RWPE2 (cell line): ENCODE data around the gene RENBP.

Experiments
- ATAC-seq: fragments of 200-7000 bp; cut with Tn5 transposase; 3 replicates; pipeline ENCODE4 v1.9.1; 2021; ENCODE audit warnings: low read depth
- DNase-seq: peaks from one replicate; pipeline ENCODE4 v3.0.0-alpha.2; 2020; ENCODE audit warnings: low spot score
- H3K27ac ChIP-seq: fragments of 450-650 bp; 2 replicates; pipeline ENCODE4 v1.5.1; 2017; ENCODE audit warnings: mild to moderate bottlenecking; ENCODE audit not compliant: poor library complexity, severe bottlenecking
- H3K27me3 ChIP-seq: fragments of 250-450 bp; sonication (Bioruptor Pico); 2 replicates; pipeline ENCODE4 v1.5.1; 2021; ENCODE audit warnings: mild to moderate bottlenecking, moderate library complexity; ENCODE audit not compliant: insufficient read depth, poor library complexity, severe bottlenecking
- H3K36me3 ChIP-seq: fragments of 250-450 bp; sonication (Bioruptor Pico); 2 replicates; pipeline ENCODE4 v1.5.1; 2020; ENCODE audit warnings: low read depth, mild to moderate bottlenecking, moderate library complexity
- H3K4me1 ChIP-seq: fragments of 250-450 bp; sonication (Bioruptor Pico); 2 replicates; pipeline ENCODE4 v1.5.1; 2021; ENCODE audit warnings: mild to moderate bottlenecking, moderate library complexity; ENCODE audit not compliant: insufficient read depth, poor library complexity, severe bottlenecking
- H3K4me3 ChIP-seq: fragments of 250-450 bp; sonication (Bioruptor Pico); 2 replicates; pipeline ENCODE4 v1.5.1; 2021; ENCODE audit warnings: mild to moderate bottlenecking, moderate library complexity; ENCODE audit not compliant: severe bottlenecking
- H3K9me3 ChIP-seq: fragments of 250-450 bp; sonication (Bioruptor Pico); 2 replicates; pipeline ENCODE4 v1.5.1; 2021; ENCODE audit warnings: mild to moderate bottlenecking, moderate library complexity; ENCODE audit not compliant: severe bottlenecking
- TF ChIP-seq, protein P1 (sequence below): fragments of 450-650 bp; IDR thresholded peaks from one replicate; pipeline ENCODE4 v1.5.1; 2017; ENCODE audit warnings: mild to moderate bottlenecking, moderate library complexity; ENCODE audit not compliant: poor library complexity, severe bottlenecking

Gene RENBP

DNA sequence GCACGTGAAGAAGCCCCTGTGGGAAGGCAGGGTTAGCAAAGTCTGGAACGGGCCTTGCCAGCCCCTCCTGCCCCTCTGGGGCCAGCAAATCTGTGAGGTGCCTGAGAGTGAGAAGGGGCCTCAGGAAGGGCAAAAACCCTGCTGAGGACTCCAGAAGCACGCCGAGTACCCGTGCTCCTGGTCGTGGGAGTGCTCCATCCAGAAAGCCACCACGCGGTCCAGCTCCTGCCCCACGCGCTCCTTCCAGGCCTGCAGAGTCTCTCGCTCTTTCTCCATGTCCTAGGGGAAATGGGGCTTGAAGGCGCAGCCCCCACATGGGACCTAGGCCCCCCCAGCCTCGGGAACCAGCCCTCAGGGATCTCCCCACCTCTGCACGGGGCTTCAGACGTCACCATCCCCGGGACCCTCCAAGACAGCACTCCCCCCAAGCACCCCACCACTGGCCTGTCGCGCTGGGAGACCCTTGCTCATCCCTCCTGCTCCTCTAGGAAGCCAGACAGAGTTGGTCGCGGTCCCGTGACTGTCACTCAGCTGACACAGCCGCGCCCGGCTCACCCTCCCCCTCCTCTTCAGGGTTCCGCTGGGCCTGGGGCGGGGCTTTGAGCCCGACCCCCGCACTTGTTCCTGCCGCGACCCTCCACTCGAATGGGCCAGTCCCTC, at the start of gene RENBP:
Gene RENBP (minus strand): TSS at position 504 of the 660 bp plus-strand sequence. CDS start 33 bp downstream, at position 471.
- TF ChIP-seq, protein P1, sequence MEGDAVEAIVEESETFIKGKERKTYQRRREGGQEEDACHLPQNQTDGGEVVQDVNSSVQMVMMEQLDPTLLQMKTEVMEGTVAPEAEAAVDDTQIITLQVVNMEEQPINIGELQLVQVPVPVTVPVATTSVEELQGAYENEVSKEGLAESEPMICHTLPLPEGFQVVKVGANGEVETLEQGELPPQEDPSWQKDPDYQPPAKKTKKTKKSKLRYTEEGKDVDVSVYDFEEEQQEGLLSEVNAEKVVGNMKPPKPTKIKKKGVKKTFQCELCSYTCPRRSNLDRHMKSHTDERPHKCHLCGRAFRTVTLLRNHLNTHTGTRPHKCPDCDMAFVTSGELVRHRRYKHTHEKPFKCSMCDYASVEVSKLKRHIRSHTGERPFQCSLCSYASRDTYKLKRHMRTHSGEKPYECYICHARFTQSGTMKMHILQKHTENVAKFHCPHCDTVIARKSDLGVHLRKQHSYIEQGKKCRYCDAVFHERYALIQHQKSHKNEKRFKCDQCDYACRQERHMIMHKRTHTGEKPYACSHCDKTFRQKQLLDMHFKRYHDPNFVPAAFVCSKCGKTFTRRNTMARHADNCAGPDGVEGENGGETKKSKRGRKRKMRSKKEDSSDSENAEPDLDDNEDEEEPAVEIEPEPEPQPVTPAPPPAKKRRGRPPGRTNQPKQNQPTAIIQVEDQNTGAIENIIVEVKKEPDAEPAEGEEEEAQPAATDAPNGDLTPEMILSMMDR, result no peak
- no peaks in the 10 kb centered on the region for H3K27me3 ChIP-seq
- H3K4me1 ChIP-seq, result no peaks in the 10 kb centered on the region
- no peak for DNase-seq
- H3K9me3 ChIP-seq, result no peaks in the 10 kb centered on the region
- ATAC-seq, result no peak
- H3K27ac ChIP-seq, result no peak within 1 kb of the TSS
- no peak within 1 kb of the TSS for H3K4me3 ChIP-seq
- peaks cover 6% of the 10 kb centered on the region; the same call in 1 of the 2 replicates for H3K36me3 ChIP-seq

DNA sequence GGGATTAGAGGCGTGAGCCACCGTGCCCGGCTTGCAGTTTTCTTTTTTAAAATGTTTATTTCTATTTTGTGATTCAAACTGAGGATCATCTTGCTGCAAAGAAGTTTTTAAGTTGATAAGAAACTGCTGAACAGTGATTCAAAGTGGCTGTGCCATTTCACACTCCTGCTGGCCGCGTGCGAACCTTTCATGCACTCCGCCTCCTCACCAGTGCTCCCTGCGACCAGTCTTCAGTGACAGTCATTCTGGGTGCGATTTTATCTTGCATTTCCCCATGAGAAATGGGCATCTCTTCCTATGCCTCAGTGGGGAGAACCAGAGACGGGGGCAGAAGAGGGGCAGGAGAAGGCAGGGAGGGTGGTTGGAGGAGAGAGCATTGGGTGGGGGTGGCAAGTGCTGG, 49.5 kb upstream of the RENBP start:
- no peaks in the 10 kb centered on the region for H3K36me3 ChIP-seq
- ATAC-seq, result no peak
- H3K4me3 ChIP-seq, result no peak overlapping the region
- TF ChIP-seq, protein P1, result no peak
- no peak overlapping the region for H3K27ac ChIP-seq
- no peaks in the 10 kb centered on the region for H3K4me1 ChIP-seq
- DNase-seq, result no peak
- H3K9me3 ChIP-seq, result no peaks in the 10 kb centered on the region
- no peaks in the 10 kb centered on the region for H3K27me3 ChIP-seq

- no peak for DNase-seq
- Histone ChIP-seq H3K36me3 (no peaks in the 10 kb centered on the region), H3K4me1 (no peaks in the 10 kb centered on the region), H3K4me3 (no peak overlapping the region), H3K27me3 (no peaks in the 10 kb centered on the region), H3K9me3 (no peaks in the 10 kb centered on the region), H3K27ac (no peak overlapping the region)
- no peak for ATAC-seq
- TF ChIP-seq, protein P1, result no peak
Measured at GRCh38 chrX:153993079-153993478, 48.6 kb upstream of the RENBP start.

GRCh38 chrX:153992180-153992579, 47.7 kb upstream of the RENBP start:
- H3K4me3 ChIP-seq, result no peak overlapping the region
- DNase-seq (no peak), ATAC-seq (no peak)
- no peaks in the 10 kb centered on the region for H3K36me3 ChIP-seq
- no peaks in the 10 kb centered on the region for H3K9me3 ChIP-seq
- H3K27me3 ChIP-seq, result no peaks in the 10 kb centered on the region
- H3K4me1 ChIP-seq, result no peaks in the 10 kb centered on the region
- no peak overlapping the region for H3K27ac ChIP-seq
- TF ChIP-seq, protein P1, result no peak

DNA sequence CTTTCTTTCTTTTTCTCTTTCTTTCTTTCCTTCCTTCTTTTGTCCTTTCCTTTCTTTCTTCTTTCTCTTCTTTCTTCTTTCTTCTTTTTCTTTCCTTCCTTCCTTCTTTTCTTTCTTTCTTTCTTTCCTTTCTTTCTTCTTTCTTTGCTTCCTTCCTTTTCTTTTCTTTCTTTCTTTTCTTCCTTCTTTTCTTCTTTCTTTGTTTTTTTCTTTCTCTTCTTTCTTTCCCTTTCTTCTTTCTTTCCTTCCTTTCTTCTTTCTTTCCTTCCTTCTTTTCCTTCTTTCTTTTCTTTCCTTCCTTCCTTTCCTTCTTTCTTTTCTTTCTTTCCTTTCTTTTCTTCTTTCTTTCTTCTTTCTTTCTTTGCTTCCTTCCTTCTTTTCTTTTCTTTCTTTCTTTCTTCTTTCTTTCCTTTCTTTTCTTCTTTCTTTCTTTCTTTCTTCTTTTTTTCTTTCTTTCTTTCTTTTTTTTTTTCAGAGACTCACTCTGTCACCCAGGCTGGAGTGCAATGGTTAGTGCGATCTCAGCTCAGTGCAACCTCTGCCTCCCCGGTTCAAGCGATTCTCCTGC, 46.7 kb upstream of the RENBP start:
- no peak overlapping the region for H3K27ac ChIP-seq
- no peaks in the 10 kb centered on the region for H3K27me3 ChIP-seq
- no peaks in the 10 kb centered on the region for H3K36me3 ChIP-seq
- H3K4me3 ChIP-seq, result no peak overlapping the region
- ATAC-seq, result no peak
- no peaks in the 10 kb centered on the region for H3K9me3 ChIP-seq
- H3K4me1 ChIP-seq, result no peaks in the 10 kb centered on the region
- TF ChIP-seq, protein P1, result no peak
- DNase-seq, result no peak
